Measurements from ENCODE around the gene CCSER1.

DNA sequence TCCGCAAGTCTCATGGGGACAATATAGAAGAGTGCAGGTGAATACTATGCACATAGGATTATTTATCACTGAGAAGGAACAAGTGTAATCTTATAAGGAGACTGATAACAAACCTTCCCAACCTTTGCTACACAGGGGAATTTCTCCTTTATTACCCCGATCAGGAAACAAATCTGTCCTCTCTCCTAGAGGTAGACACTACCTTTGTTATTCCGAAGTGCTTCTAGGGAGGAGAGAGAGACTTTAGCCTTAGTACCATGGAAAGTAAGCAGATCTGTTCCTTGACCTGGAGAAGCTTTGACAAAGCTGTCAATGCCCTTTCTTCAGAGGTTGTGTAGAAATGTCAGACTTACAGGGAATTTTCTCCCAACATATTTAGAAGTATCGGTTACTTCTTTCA is 475.5 kb downstream of the CCSER1 start:
- TF ChIP-seq, protein P1, sequence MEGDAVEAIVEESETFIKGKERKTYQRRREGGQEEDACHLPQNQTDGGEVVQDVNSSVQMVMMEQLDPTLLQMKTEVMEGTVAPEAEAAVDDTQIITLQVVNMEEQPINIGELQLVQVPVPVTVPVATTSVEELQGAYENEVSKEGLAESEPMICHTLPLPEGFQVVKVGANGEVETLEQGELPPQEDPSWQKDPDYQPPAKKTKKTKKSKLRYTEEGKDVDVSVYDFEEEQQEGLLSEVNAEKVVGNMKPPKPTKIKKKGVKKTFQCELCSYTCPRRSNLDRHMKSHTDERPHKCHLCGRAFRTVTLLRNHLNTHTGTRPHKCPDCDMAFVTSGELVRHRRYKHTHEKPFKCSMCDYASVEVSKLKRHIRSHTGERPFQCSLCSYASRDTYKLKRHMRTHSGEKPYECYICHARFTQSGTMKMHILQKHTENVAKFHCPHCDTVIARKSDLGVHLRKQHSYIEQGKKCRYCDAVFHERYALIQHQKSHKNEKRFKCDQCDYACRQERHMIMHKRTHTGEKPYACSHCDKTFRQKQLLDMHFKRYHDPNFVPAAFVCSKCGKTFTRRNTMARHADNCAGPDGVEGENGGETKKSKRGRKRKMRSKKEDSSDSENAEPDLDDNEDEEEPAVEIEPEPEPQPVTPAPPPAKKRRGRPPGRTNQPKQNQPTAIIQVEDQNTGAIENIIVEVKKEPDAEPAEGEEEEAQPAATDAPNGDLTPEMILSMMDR (IDR thresholded peaks at IDR 0.05; ENCODE audit: insufficient read depth, low read length, poor library complexity, severe bottlenecking) = no peak
- TF ChIP-seq EZH2phosphoT487 (conservative IDR thresholded peaks at IDR 0.05; ENCODE audit: low read length) = no peak

Data from SU-DHL-6 (cell line).